ENCODE data around the gene PRIMPOL. TPM values are rescaled to one million over a fixed set of nuclear protein-coding genes. Genes with fewer than 3 reads are reported as not detected.

PRIMPOL gene
- total RNA-seq, 1 donor, result 19.9 TPM

- no peak for TF ChIP-seq CTCF (IDR thresholded peaks at IDR 0.05; ENCODE audit: insufficient read depth, low read depth, low read length)
- no peak for DNase-seq (ENCODE audit: low read depth)
- no peak overlapping the region for H3K4me3 ChIP-seq (ENCODE audit: low read depth, low read length)
Observed at GRCh38 chr4:184706453-184706852, 56.9 kb downstream of the PRIMPOL start.

- no peak for TF ChIP-seq CTCF (IDR thresholded peaks at IDR 0.05; ENCODE audit: insufficient read depth, low read depth, low read length)
- no peak for DNase-seq (ENCODE audit: low read depth)
- H3K4me3 ChIP-seq (ENCODE audit: low read depth, low read length), result no peak overlapping the region
Observed at GRCh38 chr4:184712322-184712721, 62.8 kb downstream of the PRIMPOL start.

- DNase-seq (ENCODE audit: low read depth), result no peak
- no peak for TF ChIP-seq CTCF (IDR thresholded peaks at IDR 0.05; ENCODE audit: insufficient read depth, low read depth, low read length)
- no peak overlapping the region for H3K4me3 ChIP-seq (ENCODE audit: low read depth, low read length)
Observed at GRCh38 chr4:184713887-184714286, 64.3 kb downstream of the PRIMPOL start.

- H3K4me3 ChIP-seq (ENCODE audit: low read depth, low read length), result no peak overlapping the region
- TF ChIP-seq CTCF (IDR thresholded peaks at IDR 0.05; ENCODE audit: insufficient read depth, low read depth, low read length), result no peak
- DNase-seq (ENCODE audit: low read depth), result no peak
Observed at GRCh38 chr4:184715526-184715925, 66.0 kb downstream of the PRIMPOL start.

GRCh38 chr4:184719407-184719806 is 69.9 kb downstream of the PRIMPOL start:
- H3K4me3 ChIP-seq (ENCODE audit: low read depth, low read length), result no peak overlapping the region
- no peak for DNase-seq (ENCODE audit: low read depth)
- no peak for TF ChIP-seq CTCF (IDR thresholded peaks at IDR 0.05; ENCODE audit: insufficient read depth, low read depth, low read length)

- DNase-seq (ENCODE audit: low read depth), result no peak
- no peak overlapping the region for H3K4me3 ChIP-seq (ENCODE audit: low read depth, low read length)
- TF ChIP-seq CTCF (IDR thresholded peaks at IDR 0.05; ENCODE audit: insufficient read depth, low read depth, low read length), result no peak
Observed at GRCh38 chr4:184721254-184721653, 71.7 kb downstream of the PRIMPOL start.

GRCh38 chr4:184722798-184723197 is 73.3 kb downstream of the PRIMPOL start:
- DNase-seq (ENCODE audit: low read depth), result no peak
- no peak for TF ChIP-seq CTCF (IDR thresholded peaks at IDR 0.05; ENCODE audit: insufficient read depth, low read depth, low read length)
- no peak overlapping the region for H3K4me3 ChIP-seq (ENCODE audit: low read depth, low read length)

All from fibroblast of villous mesenchyme (primary cell).